ENCODE results near the gene HNMT. TPM values are rescaled to one million over a fixed set of nuclear protein-coding genes. Genes with fewer than 3 reads are reported as not detected.

Gene HNMT
- total and polyA plus RNA-seq, 2 of the 13 experiments (the other 11 are each of a cell fraction or from before 2014, with no cell fraction given) = 279 to 309 TPM

DNA sequence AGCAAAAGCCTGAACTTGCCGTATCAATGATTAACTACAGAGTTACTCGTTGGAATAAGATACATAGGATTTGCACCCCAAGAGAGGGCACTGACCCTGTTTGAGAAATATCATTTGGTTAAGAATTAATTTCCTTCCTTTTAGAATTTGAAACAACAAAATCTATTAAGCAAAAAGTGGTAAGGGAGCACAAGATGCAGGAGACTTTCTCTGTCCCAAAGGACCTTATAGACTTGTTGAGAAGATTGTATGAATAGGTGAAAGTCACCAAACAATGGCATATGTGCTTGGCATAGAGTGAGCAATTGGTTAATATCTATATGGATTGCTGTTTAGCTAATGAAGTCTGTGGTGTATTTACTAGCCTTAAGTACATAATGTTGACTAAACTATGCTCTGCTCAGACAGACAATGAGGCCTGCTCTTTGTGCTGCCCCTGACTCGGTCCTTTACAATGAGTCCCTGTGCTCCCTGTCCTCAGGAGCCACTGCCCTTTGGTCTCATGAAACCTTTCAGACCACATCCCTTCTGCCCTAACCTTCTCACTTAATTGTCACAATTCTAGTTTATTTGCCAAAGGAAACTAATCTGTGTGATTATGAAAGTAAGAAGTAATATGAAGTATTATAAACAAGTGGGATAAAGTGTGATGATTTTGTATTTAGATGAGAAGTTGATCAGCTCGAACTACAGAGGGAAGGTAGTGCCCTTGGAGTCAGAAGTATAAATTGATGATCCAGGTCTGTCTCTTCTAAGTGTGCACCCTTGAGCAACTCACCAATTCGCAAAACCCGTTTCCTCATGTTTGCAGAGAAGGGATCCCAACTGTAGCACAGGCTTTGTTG, 21.2 kb upstream of the HNMT start (continued):
- TF ChIP-seq FOXP4 (CRISPR knock-in tag; IDR thresholded peaks at IDR 0.05) (peak; percentile 97), ZFYVE20 (CRISPR knock-in tag; IDR thresholded peaks at IDR 0.05; ENCODE audit: borderline replicate concordance, low read depth) (no peak), KMT2B (CRISPR knock-in tag; IDR thresholded peaks at IDR 0.05) (no peak), GFI1 (CRISPR knock-in tag; IDR thresholded peaks at IDR 0.05; ENCODE audit: borderline replicate concordance) (peak; percentile 75; the same call in 1 of the 2 replicates), PHF20 (CRISPR knock-in tag; IDR thresholded peaks at IDR 0.05) (no peak), ZXDC (CRISPR knock-in tag; IDR thresholded peaks at IDR 0.05) (no peak), SUZ12 (IDR thresholded peaks at IDR 0.05; ENCODE audit: low read depth, low read length) (no peak; the same call in 1 of the 2 replicates), BRCA1 (CRISPR knock-in tag; IDR thresholded peaks at IDR 0.05) (no peak), TMF1 (CRISPR knock-in tag; IDR thresholded peaks at IDR 0.05; ENCODE audit: low read depth) (no peak), ZNF354B (CRISPR knock-in tag; IDR thresholded peaks at IDR 0.05) (no peak), HNF4G (IDR thresholded peaks at IDR 0.05; ENCODE audit: borderline replicate concordance, low read depth, low read length) (peak; percentile 98), HNF4G (CRISPR knock-in tag; IDR thresholded peaks at IDR 0.05; ENCODE audit: borderline replicate concordance, low read depth) (peak; percentile 98), EHMT2 (IDR thresholded peaks at IDR 0.05; ENCODE audit: borderline replicate concordance, low read depth, low read length) (peak; percentile 37), STAG1 (CRISPR knock-in tag; IDR thresholded peaks at IDR 0.05) (peak; percentile 35), ZZZ3 (CRISPR knock-in tag; IDR thresholded peaks at IDR 0.05; ENCODE audit: borderline replicate concordance) (no peak)
- TF ChIP-seq, protein P1, sequence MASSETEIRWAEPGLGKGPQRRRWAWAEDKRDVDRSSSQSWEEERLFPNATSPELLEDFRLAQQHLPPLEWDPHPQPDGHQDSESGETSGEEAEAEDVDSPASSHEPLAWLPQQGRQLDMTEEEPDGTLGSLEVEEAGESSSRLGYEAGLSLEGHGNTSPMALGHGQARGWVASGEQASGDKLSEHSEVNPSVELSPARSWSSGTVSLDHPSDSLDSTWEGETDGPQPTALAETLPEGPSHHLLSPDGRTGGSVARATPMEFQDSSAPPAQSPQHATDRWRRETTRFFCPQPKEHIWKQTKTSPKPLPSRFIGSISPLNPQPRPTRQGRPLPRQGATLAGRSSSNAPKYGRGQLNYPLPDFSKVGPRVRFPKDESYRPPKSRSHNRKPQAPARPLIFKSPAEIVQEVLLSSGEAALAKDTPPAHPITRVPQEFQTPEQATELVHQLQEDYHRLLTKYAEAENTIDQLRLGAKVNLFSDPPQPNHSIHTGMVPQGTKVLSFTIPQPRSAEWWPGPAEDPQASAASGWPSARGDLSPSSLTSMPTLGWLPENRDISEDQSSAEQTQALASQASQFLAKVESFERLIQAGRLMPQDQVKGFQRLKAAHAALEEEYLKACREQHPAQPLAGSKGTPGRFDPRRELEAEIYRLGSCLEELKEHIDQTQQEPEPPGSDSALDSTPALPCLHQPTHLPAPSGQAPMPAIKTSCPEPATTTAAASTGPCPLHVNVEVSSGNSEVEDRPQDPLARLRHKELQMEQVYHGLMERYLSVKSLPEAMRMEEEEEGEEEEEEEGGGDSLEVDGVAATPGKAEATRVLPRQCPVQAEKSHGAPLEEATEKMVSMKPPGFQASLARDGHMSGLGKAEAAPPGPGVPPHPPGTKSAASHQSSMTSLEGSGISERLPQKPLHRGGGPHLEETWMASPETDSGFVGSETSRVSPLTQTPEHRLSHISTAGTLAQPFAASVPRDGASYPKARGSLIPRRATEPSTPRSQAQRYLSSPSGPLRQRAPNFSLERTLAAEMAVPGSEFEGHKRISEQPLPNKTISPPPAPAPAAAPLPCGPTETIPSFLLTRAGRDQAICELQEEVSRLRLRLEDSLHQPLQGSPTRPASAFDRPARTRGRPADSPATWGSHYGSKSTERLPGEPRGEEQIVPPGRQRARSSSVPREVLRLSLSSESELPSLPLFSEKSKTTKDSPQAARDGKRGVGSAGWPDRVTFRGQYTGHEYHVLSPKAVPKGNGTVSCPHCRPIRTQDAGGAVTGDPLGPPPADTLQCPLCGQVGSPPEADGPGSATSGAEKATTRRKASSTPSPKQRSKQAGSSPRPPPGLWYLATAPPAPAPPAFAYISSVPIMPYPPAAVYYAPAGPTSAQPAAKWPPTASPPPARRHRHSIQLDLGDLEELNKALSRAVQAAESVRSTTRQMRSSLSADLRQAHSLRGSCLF (CRISPR knock-in tag; IDR thresholded peaks at IDR 0.05; ENCODE audit: borderline replicate concordance) = no peak
- TF ChIP-seq, protein P2, sequence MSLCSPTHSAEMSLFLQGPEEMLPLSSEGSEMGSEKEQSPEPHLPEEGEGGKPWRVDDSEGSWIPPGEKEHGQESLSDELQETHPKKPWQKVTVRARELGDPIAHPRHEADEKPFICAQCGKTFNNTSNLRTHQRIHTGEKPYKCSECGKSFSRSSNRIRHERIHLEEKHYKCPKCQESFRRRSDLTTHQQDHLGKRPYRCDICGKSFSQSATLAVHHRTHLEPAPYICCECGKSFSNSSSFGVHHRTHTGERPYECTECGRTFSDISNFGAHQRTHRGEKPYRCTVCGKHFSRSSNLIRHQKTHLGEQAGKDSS (CRISPR knock-in tag; IDR thresholded peaks at IDR 0.05; ENCODE audit: borderline replicate concordance, low read depth) = peak; percentile 89; the same call in 1 of the 2 replicates

Data from HepG2 (cell line).